Activated naive CD4-positive, alpha-beta T cell treated with anti-CD3 and anti-CD28 coated beads for 36 hours (primary cell): ENCODE results near the gene ATM. TPM values are rescaled to one million over a fixed set of nuclear protein-coding genes. Genes with fewer than 3 reads are reported as not detected.

ENCODE experiments used
- CTCF ChIA-PET: fragments of 350-600 bp; sonication (Branson Sonifier 250); formaldehyde crosslinking; loops from one replicate; lab custom pipeline; 2021; ENCODE audit warnings: antibody characterized with exemption; lab: Charles Lee
- DNase-seq: peaks from one replicate; pipeline ENCODE4 v3.0.0-alpha.2; 2020
- H3K27ac Mint-ChIP-seq: one replicate; pipeline ENCODE4 v1.8.0; 2021; ENCODE audit warnings: mild to moderate bottlenecking, mixed read lengths
- H3K27me3 Mint-ChIP-seq: one replicate; pipeline ENCODE4 v1.8.0; 2021; ENCODE audit warnings: low read depth, mixed read lengths
- H3K36me3 Mint-ChIP-seq: one replicate; pipeline ENCODE4 v1.8.0; 2021; ENCODE audit warnings: low read depth, mixed read lengths
- H3K4me1 Mint-ChIP-seq: one replicate; pipeline ENCODE4 v1.8.0; 2021; ENCODE audit warnings: low read depth, mixed read lengths
- H3K4me3 Mint-ChIP-seq: one replicate; pipeline ENCODE4 v1.8.0; 2021; ENCODE audit warnings: mild to moderate bottlenecking, moderate library complexity, mixed read lengths
- H3K9me3 Mint-ChIP-seq: one replicate; pipeline ENCODE4 v1.8.0; 2021; ENCODE audit warnings: mixed read lengths
- intact Hi-C: fragments of 100-400 bp; cut with micrococcal nuclease; formaldehyde crosslinking; loops from one replicate; pipeline ENCODE4 v1.15.1; 2023
- total RNA-seq, 2 experiments: library from RNA; stranded (reverse); gene quantifications; one replicate each; pipeline ENCODE4 v1.2.3, GENCODE V29; 2021

The ATM gene
- 10 to 100 TPM; 29.5 to 30.6 TPM for total RNA-seq

- H3K4me3 Mint-ChIP-seq, result no peak within 1 kb of the TSS
- CTCF ChIA-PET, result interaction anchor here (0.6 to 7.0 kb wide), 7 partner anchors 16 to 427 kb away, joined by 3 to 87 read pairs (median 3); partner anchors contain the start of gene ACAT1
- H3K27me3 Mint-ChIP-seq, result no peaks in the 10 kb centered on the region
- peaks cover 34% of the 10 kb centered on the region for H3K4me1 Mint-ChIP-seq
- intact Hi-C loops, result loop anchor here (1.0 to 5.0 kb wide), 17 partner anchors 19 to 655 kb away; partner anchors contain the start of genes ACAT1, ALKBH8, C11orf65 and CUL5
- DNase-seq, result peak; percentile 99
- H3K36me3 Mint-ChIP-seq, result peaks cover 7% of the 10 kb centered on the region
- no peak within 1 kb of the TSS for H3K27ac Mint-ChIP-seq
- no peaks in the 10 kb centered on the region for H3K9me3 Mint-ChIP-seq
These were observed at the start of gene ATM, which contains the start of gene NPAT for GRCh38 chr11:108222574-108223347. Gene ATM, plus strand, starts transcription at chr11:108223067. Its CDS starts 4,558 bp downstream, at chr11:108227625. Gene NPAT, minus strand, starts transcription at chr11:108222638. Its CDS starts 102 bp downstream, at chr11:108222536.

DNA sequence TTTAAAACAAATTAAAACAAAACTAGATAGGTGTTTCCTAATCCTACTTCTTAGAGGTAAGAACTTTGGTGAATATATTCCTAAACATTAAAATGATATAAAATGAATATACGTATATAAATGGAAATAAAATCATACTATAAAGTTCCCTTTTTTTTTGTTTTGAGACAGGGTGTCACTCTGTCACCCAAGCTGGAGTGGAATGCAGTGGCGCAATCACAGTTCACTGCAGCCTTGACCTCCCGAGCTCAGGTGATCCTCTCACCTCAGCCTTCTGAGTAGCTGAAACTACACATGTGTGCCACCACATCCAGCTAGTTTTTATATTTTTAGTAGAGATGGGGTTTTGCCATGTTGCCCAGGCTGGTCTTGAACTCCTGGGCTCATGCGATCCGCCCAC lies 45.3 kb upstream of the ATM start:
- Mint-ChIP-seq H3K9me3 (no peaks in the 10 kb centered on the region), H3K4me3 (no peak overlapping the region), H3K27ac (no peak overlapping the region), H3K36me3 (peaks cover 51% of the 10 kb centered on the region), H3K4me1 (peaks cover 4% of the 10 kb centered on the region), H3K27me3 (no peaks in the 10 kb centered on the region)
- CTCF ChIA-PET, result no interaction called here
- intact Hi-C loops, result no loop called here
- DNase-seq, result no peak

GRCh38 chr11:108193725-108194124 lies 29.1 kb upstream of the ATM start:
- peaks cover 34% of the 10 kb centered on the region for H3K4me1 Mint-ChIP-seq
- no peak for DNase-seq
- no peak overlapping the region for H3K27ac Mint-ChIP-seq
- CTCF ChIA-PET, result interaction anchor here (0.7 kb wide), 1 partner anchor 478 kb away, joined by 3 read pairs; no protein-coding TSS in a partner anchor
- intact Hi-C loops, result no loop called here
- H3K4me3 Mint-ChIP-seq, result no peak overlapping the region
- H3K36me3 Mint-ChIP-seq, result peaks cover 28% of the 10 kb centered on the region
- H3K9me3 Mint-ChIP-seq, result no peaks in the 10 kb centered on the region
- H3K27me3 Mint-ChIP-seq, result no peaks in the 10 kb centered on the region

- Mint-ChIP-seq H3K27me3 (no peaks in the 10 kb centered on the region), H3K9me3 (no peaks in the 10 kb centered on the region), H3K36me3 (peaks cover 30% of the 10 kb centered on the region), H3K4me3 (no peak overlapping the region), H3K4me1 (peaks cover 64% of the 10 kb centered on the region), H3K27ac (peak overlapping the region; percentile 53)
- CTCF ChIA-PET, result interaction anchor here (0.6 kb wide), 1 partner anchor 159 kb away, joined by 3 read pairs; no protein-coding TSS in a partner anchor
- intact Hi-C loops, result loop anchor here (1.0 kb wide), 1 partner anchor 27 kb away; no protein-coding TSS in a partner anchor
- no peak for DNase-seq
These were observed 26.0 kb upstream of the ATM start for GRCh38 chr11:108196901-108197300.

DNA sequence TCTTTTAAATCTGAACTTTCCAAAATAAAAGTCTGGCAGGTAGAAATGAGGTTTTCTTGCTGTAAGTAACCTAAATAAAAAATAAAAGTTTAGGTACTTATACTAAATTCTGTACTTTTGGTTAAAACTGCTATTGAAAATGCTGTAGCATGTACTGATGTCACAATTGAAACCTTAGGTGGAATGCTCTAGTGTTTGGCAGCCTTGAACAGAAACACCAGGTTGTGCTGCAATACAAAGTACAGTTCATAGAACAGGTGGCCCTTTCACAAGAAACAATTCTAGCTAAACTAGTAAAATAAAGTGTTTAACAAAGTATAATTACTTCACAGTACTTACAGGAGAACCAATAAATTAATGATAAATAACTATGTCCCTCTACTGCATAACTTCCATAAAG lies 25.5 kb upstream of the ATM start:
- intact Hi-C loops, result loop anchor here (1.0 kb wide), 1 partner anchor 27 kb away; no protein-coding TSS in a partner anchor
- Mint-ChIP-seq H3K27me3 (no peaks in the 10 kb centered on the region), H3K4me3 (no peak overlapping the region), H3K27ac (peak overlapping the region; percentile 53), H3K36me3 (peaks cover 30% of the 10 kb centered on the region), H3K4me1 (peaks cover 65% of the 10 kb centered on the region), H3K9me3 (no peaks in the 10 kb centered on the region)
- CTCF ChIA-PET, result interaction anchor here (0.7 kb wide), 1 partner anchor 73 kb away, joined by 3 read pairs; no protein-coding TSS in a partner anchor
- DNase-seq, result no peak

DNA sequence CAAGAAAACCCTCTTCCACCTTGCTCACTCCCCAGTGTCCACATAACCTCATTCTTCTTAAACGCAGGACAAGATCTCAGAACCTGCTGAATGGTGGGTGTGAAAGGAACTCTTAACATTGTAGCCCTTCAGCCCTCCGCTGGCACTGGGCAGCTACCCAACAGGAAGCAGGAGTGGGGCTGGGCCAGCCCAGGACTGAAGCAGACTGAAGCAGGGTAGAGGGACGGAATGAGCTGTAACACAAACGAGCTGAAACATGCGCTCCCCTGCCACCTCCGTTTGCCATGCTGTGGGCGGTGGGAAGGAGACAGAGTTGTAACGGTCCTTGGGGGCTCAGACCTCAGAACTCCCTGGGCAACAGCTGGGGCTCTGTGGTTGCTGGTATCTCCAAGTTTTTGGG lies 24.0 kb upstream of the ATM start:
- no peak overlapping the region for H3K4me3 Mint-ChIP-seq
- H3K27ac Mint-ChIP-seq, result no peak overlapping the region
- H3K27me3 Mint-ChIP-seq, result no peaks in the 10 kb centered on the region
- CTCF ChIA-PET, result interaction anchor here (0.6 to 0.8 kb wide), 2 partner anchors 40 to 80 kb away, joined by 3 read pairs; no protein-coding TSS in a partner anchor
- H3K9me3 Mint-ChIP-seq, result peaks cover under 1% of the 10 kb centered on the region
- H3K36me3 Mint-ChIP-seq, result peaks cover 39% of the 10 kb centered on the region
- intact Hi-C loops, result no loop called here
- H3K4me1 Mint-ChIP-seq, result peaks cover 78% of the 10 kb centered on the region
- DNase-seq, result no peak

- peaks cover 8% of the 10 kb centered on the region for H3K9me3 Mint-ChIP-seq
- CTCF ChIA-PET, result interaction anchor here (0.6 kb wide), 1 partner anchor 46 kb away, joined by 3 read pairs; no protein-coding TSS in a partner anchor
- no peak overlapping the region for H3K4me3 Mint-ChIP-seq
- H3K27me3 Mint-ChIP-seq, result no peaks in the 10 kb centered on the region
- peaks cover 47% of the 10 kb centered on the region for H3K36me3 Mint-ChIP-seq
- peak; percentile 94 for DNase-seq
- H3K4me1 Mint-ChIP-seq, result peaks cover 86% of the 10 kb centered on the region
- H3K27ac Mint-ChIP-seq, result peak overlapping the region; percentile 48
- intact Hi-C loops, result loop anchor here (1.0 to 5.0 kb wide), 7 partner anchors 23 to 422 kb away; partner anchors contain the start of genes ACAT1 and NPAT
These were observed 23.2 kb upstream of the ATM start for GRCh38 chr11:108199446-108200321.

- Mint-ChIP-seq H3K4me1 (peaks cover 74% of the 10 kb centered on the region), H3K27ac (no peak overlapping the region), H3K4me3 (no peak overlapping the region), H3K9me3 (peaks cover 21% of the 10 kb centered on the region), H3K36me3 (peaks cover 62% of the 10 kb centered on the region), H3K27me3 (no peaks in the 10 kb centered on the region)
- intact Hi-C loops, result loop anchor here (5.0 kb wide), 1 partner anchor 66 kb away; no protein-coding TSS in a partner anchor
- no peak for DNase-seq
- CTCF ChIA-PET, result no interaction called here
These were observed 19.8 kb upstream of the ATM start for GRCh38 chr11:108203075-108203474.

DNA sequence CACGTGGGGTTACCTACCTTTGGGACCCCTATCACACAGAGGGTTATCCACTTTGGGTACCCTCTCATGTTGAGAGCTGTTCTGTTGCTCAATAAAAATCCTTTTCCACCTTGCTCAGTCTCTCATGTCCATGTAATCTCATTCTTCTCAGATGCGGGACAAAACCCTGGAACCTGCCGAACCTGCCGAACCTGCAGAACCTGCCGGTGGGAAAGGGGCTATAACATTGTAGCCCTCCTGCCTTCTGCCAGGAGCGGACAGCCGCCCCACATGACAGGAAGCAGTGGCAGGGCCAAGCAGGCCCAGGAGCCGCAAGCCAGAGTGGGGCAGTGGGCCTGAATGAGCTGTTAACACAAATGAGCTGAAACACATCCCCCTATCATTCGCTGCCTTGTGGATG lies 18.5 kb upstream of the ATM start:
- Mint-ChIP-seq H3K4me1 (peaks cover 68% of the 10 kb centered on the region), H3K9me3 (peaks cover 21% of the 10 kb centered on the region), H3K27me3 (no peaks in the 10 kb centered on the region), H3K4me3 (no peak overlapping the region), H3K27ac (no peak overlapping the region), H3K36me3 (peaks cover 66% of the 10 kb centered on the region)
- intact Hi-C loops, result loop anchor here (5.0 kb wide), 1 partner anchor 67 kb away; no protein-coding TSS in a partner anchor
- DNase-seq, result no peak
- CTCF ChIA-PET, result interaction anchor here (1.5 kb wide), 1 partner anchor 37 kb away, joined by 4 read pairs; no protein-coding TSS in a partner anchor

GRCh38 chr11:108204929-108205499 lies 17.9 kb upstream of the ATM start:
- Mint-ChIP-seq H3K27me3 (no peaks in the 10 kb centered on the region), H3K36me3 (peaks cover 66% of the 10 kb centered on the region), H3K27ac (no peak overlapping the region), H3K4me1 (peaks cover 64% of the 10 kb centered on the region), H3K9me3 (peaks cover 21% of the 10 kb centered on the region), H3K4me3 (no peak overlapping the region)
- no peak for DNase-seq
- CTCF ChIA-PET, result interaction anchor here (1.5 kb wide), 1 partner anchor 38 kb away, joined by 4 read pairs; no protein-coding TSS in a partner anchor
- intact Hi-C loops, result loop anchor here (5.0 kb wide), 1 partner anchor 68 kb away; no protein-coding TSS in a partner anchor

GRCh38 chr11:108206171-108206570 lies 16.7 kb upstream of the ATM start:
- no peaks in the 10 kb centered on the region for H3K27me3 Mint-ChIP-seq
- no peak overlapping the region for H3K27ac Mint-ChIP-seq
- no peak overlapping the region for H3K4me3 Mint-ChIP-seq
- no peak for DNase-seq
- H3K4me1 Mint-ChIP-seq, result peaks cover 64% of the 10 kb centered on the region
- H3K9me3 Mint-ChIP-seq, result peaks cover 21% of the 10 kb centered on the region
- peaks cover 76% of the 10 kb centered on the region for H3K36me3 Mint-ChIP-seq
- CTCF ChIA-PET, result no interaction called here
- intact Hi-C loops, result no loop called here
